Measurements from ENCODE around the gene ANKRD27. TPM values are rescaled to one million over a fixed set of nuclear protein-coding genes. Genes with fewer than 3 reads are reported as not detected.

The ANKRD27 gene
- total RNA-seq, 1 experiment from 2014 or later, result 17.8 TPM

- no peak for DNase-seq (ENCODE audit: extremely low read depth, low read depth)
Measured at GRCh38 chr19:32566246-32566830, 108.6 kb downstream of the ANKRD27 start.

DNA sequence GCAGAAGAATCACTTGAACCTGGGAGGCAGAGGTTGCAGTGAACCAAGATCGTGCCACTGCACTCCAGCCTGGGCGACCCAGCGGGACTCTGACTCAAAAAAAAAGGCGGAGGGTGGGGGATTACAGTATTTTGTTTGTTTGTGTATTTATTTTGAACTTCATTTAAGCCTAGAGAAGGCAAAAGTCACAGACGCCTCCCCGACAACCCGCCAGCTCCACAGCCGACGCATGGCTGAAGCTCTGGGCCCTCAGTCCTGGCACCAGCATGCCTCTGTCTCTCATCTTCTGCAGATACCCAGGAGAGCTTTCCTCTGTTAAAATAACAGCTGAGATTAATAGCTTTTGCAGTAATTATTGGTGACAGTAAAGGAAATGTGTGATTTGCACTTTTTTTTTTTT is 111.2 kb downstream of the ANKRD27 start:
- DNase-seq (ENCODE audit: extremely low read depth, low read depth), result no peak

DNA sequence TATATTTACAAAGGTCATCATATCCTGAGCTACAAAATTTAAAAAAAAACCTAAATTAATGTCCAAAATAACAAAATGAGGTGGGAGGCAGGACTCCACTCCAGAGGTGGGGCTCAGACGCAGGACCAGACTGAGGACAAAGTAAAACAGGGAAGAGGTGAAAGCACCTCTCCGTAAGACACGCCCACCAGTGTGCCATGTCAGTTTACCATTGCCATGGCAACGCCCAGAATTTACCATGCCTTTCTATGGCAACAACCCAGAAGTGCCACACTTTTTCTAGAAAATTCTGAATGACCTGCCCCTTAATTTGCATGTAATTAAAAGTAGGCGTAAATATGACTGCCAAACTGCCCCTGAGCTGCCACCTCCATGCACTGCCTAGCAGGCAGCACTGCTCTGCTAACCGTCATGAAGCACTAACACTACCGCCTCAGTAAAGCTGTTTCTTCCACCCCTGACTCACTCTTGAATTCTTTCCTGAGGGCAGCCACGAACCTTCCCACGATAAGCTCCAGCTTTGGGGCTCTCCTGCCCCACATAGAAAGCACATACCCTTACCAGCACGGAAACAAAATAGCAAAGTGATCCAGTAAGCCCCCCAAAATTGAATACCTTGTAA is 116.3 kb downstream of the ANKRD27 start:
- DNase-seq (ENCODE audit: extremely low read depth, low read depth), result no peak

GRCh38 chr19:32555786-32556185 is 119.2 kb downstream of the ANKRD27 start:
- no peak for DNase-seq (ENCODE audit: extremely low read depth, low read depth)

GRCh38 chr19:32550666-32551065 is 124.3 kb downstream of the ANKRD27 start:
- DNase-seq (ENCODE audit: extremely low read depth, low read depth), result no peak

Small RNA genes within 50 kb of the gene (small RNA-seq; reads per million reads assigned to genes)
- 0 reads per million in 2 experiments for gene RN7SL789P
- 0.06 to 0.12 reads per million in 2 experiments for gene SNORA68B

Other genes with a start within 250 kb of the ANKRD27 start
- 135 and 142 TPM in 2 replicates for gene PDCD5, start 94.0 kb downstream of the ANKRD27 start, total RNA-seq (2014; rRNA removed; shearing (Covaris generic))
- 0.12 and 0.15 TPM in 2 replicates for gene RGS9BP, start 668 bp upstream of the ANKRD27 start, total RNA-seq (2014; rRNA removed; shearing (Covaris generic))
- gene NUDT19, start 16.6 kb upstream of the ANKRD27 start, total RNA-seq (2014; rRNA removed; shearing (Covaris generic)), result 35.8 and 36.9 TPM in 2 replicates
- not detected in 2 replicates for gene TDRD12, start 44.6 kb upstream of the ANKRD27 start, total RNA-seq (2014; rRNA removed; shearing (Covaris generic))
- not detected in 2 replicates for gene SLC7A9, start 194.6 kb upstream of the ANKRD27 start, total RNA-seq (2014; rRNA removed; shearing (Covaris generic))

Data from NCI-H460 (cell line).